Glutamatergic neuron (in vitro differentiated cells): ENCODE measurements around the gene GPR153. TPM values are rescaled to one million over a fixed set of nuclear protein-coding genes. Genes with fewer than 3 reads are reported as not detected.

Experiments
- DNase-seq: peaks from one replicate; pipeline ENCODE4 v3.0.0; 2022
- H3K27ac Mint-ChIP-seq: one replicate; pipeline ENCODE4 v1.8.0; 2020; ENCODE audit warnings: mild to moderate bottlenecking, mixed read lengths, inconsistent platforms; ENCODE audit not compliant: unreplicated experiment
- H3K27me3 Mint-ChIP-seq: one replicate; pipeline ENCODE4 v1.8.0; 2020; ENCODE audit warnings: mild to moderate bottlenecking, moderate library complexity, mixed read lengths, inconsistent platforms; ENCODE audit not compliant: unreplicated experiment
- H3K36me3 Mint-ChIP-seq: one replicate; pipeline ENCODE4 v1.8.0; 2020; ENCODE audit warnings: mild to moderate bottlenecking, mixed read lengths, inconsistent platforms; ENCODE audit not compliant: unreplicated experiment
- H3K4me1 Mint-ChIP-seq: one replicate; pipeline ENCODE4 v1.8.0; 2020; ENCODE audit warnings: mild to moderate bottlenecking, low read depth, mixed read lengths, inconsistent platforms; ENCODE audit not compliant: unreplicated experiment
- H3K4me3 Mint-ChIP-seq: one replicate; pipeline ENCODE4 v1.8.0; 2020; ENCODE audit warnings: mild to moderate bottlenecking, mixed read lengths, inconsistent platforms; ENCODE audit not compliant: unreplicated experiment
- H3K9me3 Mint-ChIP-seq: one replicate; pipeline ENCODE4 v1.8.0; 2020; ENCODE audit warnings: mild to moderate bottlenecking, moderate library complexity, mixed read lengths, inconsistent platforms; ENCODE audit not compliant: unreplicated experiment
- CTCF ChIP-seq: fragments of 200-600 bp; sonication (generic); IDR thresholded peaks from one replicate; pipeline ENCODE4 v1.5.0; 2021; ENCODE audit not compliant: partially characterized antibody, unreplicated experiment
- total RNA-seq: library from RNA; stranded (reverse); fragmentation: NEBNext Ultra II Directional; extraction: Animal tissue kit (Norgen Biotek cat#: 25700); gene quantifications from one replicate; pipeline ENCODE4 v1.2.1, GENCODE V29; 2021; ENCODE audit not compliant: unreplicated experiment

GPR153 gene
- total RNA-seq, 1 donor from 2014 or later = 174 TPM

GRCh38 chr1:6258675-6259074 lies 2.2 kb downstream of the GPR153 start:
- Mint-ChIP-seq H3K36me3 (no peaks in the 10 kb centered on the region), H3K4me1 (peaks cover 14% of the 10 kb centered on the region), H3K9me3 (peaks cover 14% of the 10 kb centered on the region), H3K27ac (peak overlapping the region; percentile 52), H3K27me3 (peaks cover 13% of the 10 kb centered on the region), H3K4me3 (peak overlapping the region; percentile 81)
- no peak for TF ChIP-seq CTCF
- DNase-seq = no peak

GRCh38 chr1:6257541-6258069 lies 3.3 kb downstream of the GPR153 start:
- H3K27me3 Mint-ChIP-seq = peaks cover 18% of the 10 kb centered on the region
- H3K36me3 Mint-ChIP-seq = no peaks in the 10 kb centered on the region
- TF ChIP-seq CTCF = no peak
- no peak for DNase-seq
- peaks cover 11% of the 10 kb centered on the region for H3K9me3 Mint-ChIP-seq
- H3K4me3 Mint-ChIP-seq = no peak overlapping the region
- H3K4me1 Mint-ChIP-seq = peaks cover 12% of the 10 kb centered on the region
- H3K27ac Mint-ChIP-seq = no peak overlapping the region

- Mint-ChIP-seq H3K27ac (no peak overlapping the region), H3K4me3 (no peak overlapping the region), H3K27me3 (peaks cover 20% of the 10 kb centered on the region), H3K4me1 (peaks cover 8% of the 10 kb centered on the region), H3K36me3 (no peaks in the 10 kb centered on the region), H3K9me3 (peaks cover 7% of the 10 kb centered on the region)
- no peak for DNase-seq
- no peak for TF ChIP-seq CTCF
Measured at GRCh38 chr1:6256645-6257044, 4.3 kb downstream of the GPR153 start.

GRCh38 chr1:6254691-6255090 lies 6.2 kb downstream of the GPR153 start:
- Mint-ChIP-seq H3K27me3 (peaks cover 25% of the 10 kb centered on the region), H3K9me3 (peaks cover 11% of the 10 kb centered on the region), H3K27ac (no peak overlapping the region), H3K4me1 (peaks cover 12% of the 10 kb centered on the region), H3K4me3 (no peak overlapping the region), H3K36me3 (no peaks in the 10 kb centered on the region)
- TF ChIP-seq CTCF = no peak
- no peak for DNase-seq

- DNase-seq = no peak
- TF ChIP-seq CTCF = no peak
Measured at GRCh38 chr1:6253380-6253779, 7.5 kb downstream of the GPR153 start.

More at GRCh38 chr1:6253380-6253779, 7.5 kb downstream of the GPR153 start:
- peaks cover 11% of the 10 kb centered on the region for H3K9me3 Mint-ChIP-seq
- H3K4me3 Mint-ChIP-seq = no peak overlapping the region
- no peaks in the 10 kb centered on the region for H3K36me3 Mint-ChIP-seq
- peaks cover 8% of the 10 kb centered on the region for H3K4me1 Mint-ChIP-seq
- peaks cover 20% of the 10 kb centered on the region for H3K27me3 Mint-ChIP-seq
- no peak overlapping the region for H3K27ac Mint-ChIP-seq
